ENCODE measurements around the gene ZNF750.
"Not testable (repeated sequence)": the region's sequence is repeated elsewhere in the genome, so short reads cannot be mapped to it uniquely, and the experiment has no call there.

The ZNF750 gene

GRCh38 chr17:82793974-82794630, 45.7 kb downstream of the ZNF750 start:
- no peak for DNase-seq (ENCODE audit: low spot score)

- DNase-seq (ENCODE audit: low spot score) = peak; percentile 89
Measured at GRCh38 chr17:82791532-82791931, 48.3 kb downstream of the ZNF750 start.

GRCh38 chr17:82790391-82790790, 49.4 kb downstream of the ZNF750 start:
- no peak for DNase-seq (ENCODE audit: low spot score)

- DNase-seq (ENCODE audit: low spot score) = no peak
Measured at GRCh38 chr17:82789806-82790205, 50.0 kb downstream of the ZNF750 start.

GRCh38 chr17:82789051-82789592, 50.7 kb downstream of the ZNF750 start:
- DNase-seq (ENCODE audit: low spot score) = no peak

GRCh38 chr17:82788206-82789001, 51.4 kb downstream of the ZNF750 start:
- no peak for DNase-seq (ENCODE audit: low spot score)

- DNase-seq (ENCODE audit: low spot score) = no peak
Measured at GRCh38 chr17:82787081-82787848, 52.6 kb downstream of the ZNF750 start.

GRCh38 chr17:82786427-82786826, 53.4 kb downstream of the ZNF750 start:
- no peak for DNase-seq (ENCODE audit: low spot score)

- not testable (repeated sequence) for DNase-seq (ENCODE audit: low spot score)
Measured at GRCh38 chr17:82785581-82785980, 54.2 kb downstream of the ZNF750 start.

GRCh38 chr17:82783498-82783897, 56.3 kb downstream of the ZNF750 start:
- DNase-seq (ENCODE audit: low spot score) = no peak

- DNase-seq (ENCODE audit: low spot score) = no peak
Measured at GRCh38 chr17:82782657-82783207, 57.1 kb downstream of the ZNF750 start.

GRCh38 chr17:82781894-82782274, 57.9 kb downstream of the ZNF750 start:
- peak; percentile 69 for DNase-seq (ENCODE audit: low spot score)

- DNase-seq (ENCODE audit: low spot score) = no peak
Measured at GRCh38 chr17:82780971-82781893, 58.6 kb downstream of the ZNF750 start.

- no peak for DNase-seq (ENCODE audit: low spot score)
Measured at GRCh38 chr17:82780195-82780594, 59.6 kb downstream of the ZNF750 start.

- DNase-seq (ENCODE audit: low spot score) = no peak
Measured at GRCh38 chr17:82779541-82779940, 60.3 kb downstream of the ZNF750 start.
